ENCODE data around the gene LTBR. TPM values are rescaled to one million over a fixed set of nuclear protein-coding genes. Genes with fewer than 3 reads are reported as not detected.

The LTBR gene
- total and polyA plus RNA-seq, 2 of the 4 experiments (the other 2 are of a cell fraction) = 19.7 to 62.5 TPM

DNA sequence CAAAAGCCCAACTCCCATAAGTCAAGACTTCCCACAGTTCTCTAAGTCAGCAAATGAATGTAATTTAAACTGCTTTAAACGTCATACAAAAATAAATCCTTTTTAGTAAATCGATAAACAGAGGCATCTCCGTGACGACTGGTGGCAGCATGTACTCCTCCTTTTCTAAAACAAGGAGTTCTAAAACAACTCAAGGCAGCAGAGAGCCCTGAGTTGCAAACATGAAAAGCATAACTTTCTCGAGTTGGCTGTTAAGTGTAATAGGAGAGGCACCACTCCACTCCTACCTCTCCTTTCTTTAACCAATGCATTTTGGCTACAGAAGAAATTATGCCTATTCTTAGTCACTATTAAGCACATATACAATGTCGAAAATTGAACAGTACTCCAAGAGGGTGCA is 22.0 kb downstream of the LTBR start:
- no peak for DNase-seq
- no peak overlapping the region for H3K18ac ChIP-seq (ENCODE audit: low read depth, low read length)
- no peak overlapping the region for H3K56ac ChIP-seq (ENCODE audit: extremely low read depth, insufficient read depth, low read length)
- H4K5ac ChIP-seq (ENCODE audit: low read depth, low read length) = no peak overlapping the region
- intact Hi-C loops (cut with micrococcal nuclease) (no loop called here), in situ Hi-C loops (cut with MboI; ENCODE audit: low sequenced_read_pairs) (no loop called here), dilution Hi-C loops (cut with HindIII; ENCODE audit: low sequenced_read_pairs, unreplicated experiment) (no loop called here)
- H3K9me3 ChIP-seq (ENCODE audit: control insufficient read depth, insufficient read depth, low read length) = no peaks in the 10 kb centered on the region
- ATAC-seq (ENCODE audit: low read depth) = no peak
- no peak overlapping the region for H2BK5ac ChIP-seq (ENCODE audit: low read depth, low read length, poor library complexity, severe bottlenecking)
- no peak overlapping the region for H2AK5ac ChIP-seq (ENCODE audit: low read depth, low read length)
- TF ChIP-seq BHLHE40 (IDR thresholded peaks at IDR 0.05; ENCODE audit: low read depth, low read length) (no peak), MAZ (IDR thresholded peaks at IDR 0.05; ENCODE audit: borderline replicate concordance, low read depth, low read length) (no peak), RAD21 (IDR thresholded peaks at IDR 0.05; ENCODE audit: low read length) (no peak)
- TF ChIP-seq, protein P1, sequence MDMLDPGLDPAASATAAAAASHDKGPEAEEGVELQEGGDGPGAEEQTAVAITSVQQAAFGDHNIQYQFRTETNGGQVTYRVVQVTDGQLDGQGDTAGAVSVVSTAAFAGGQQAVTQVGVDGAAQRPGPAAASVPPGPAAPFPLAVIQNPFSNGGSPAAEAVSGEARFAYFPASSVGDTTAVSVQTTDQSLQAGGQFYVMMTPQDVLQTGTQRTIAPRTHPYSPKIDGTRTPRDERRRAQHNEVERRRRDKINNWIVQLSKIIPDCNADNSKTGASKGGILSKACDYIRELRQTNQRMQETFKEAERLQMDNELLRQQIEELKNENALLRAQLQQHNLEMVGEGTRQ (IDR thresholded peaks at IDR 0.05; ENCODE audit: low read depth, low read length) = no peak
- TF ChIP-seq, protein P2, sequence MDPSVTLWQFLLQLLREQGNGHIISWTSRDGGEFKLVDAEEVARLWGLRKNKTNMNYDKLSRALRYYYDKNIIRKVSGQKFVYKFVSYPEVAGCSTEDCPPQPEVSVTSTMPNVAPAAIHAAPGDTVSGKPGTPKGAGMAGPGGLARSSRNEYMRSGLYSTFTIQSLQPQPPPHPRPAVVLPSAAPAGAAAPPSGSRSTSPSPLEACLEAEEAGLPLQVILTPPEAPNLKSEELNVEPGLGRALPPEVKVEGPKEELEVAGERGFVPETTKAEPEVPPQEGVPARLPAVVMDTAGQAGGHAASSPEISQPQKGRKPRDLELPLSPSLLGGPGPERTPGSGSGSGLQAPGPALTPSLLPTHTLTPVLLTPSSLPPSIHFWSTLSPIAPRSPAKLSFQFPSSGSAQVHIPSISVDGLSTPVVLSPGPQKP (IDR thresholded peaks at IDR 0.05; ENCODE audit: borderline replicate concordance, low read depth, low read length) = no peak
- H3K14ac ChIP-seq (replicated peaks; ENCODE audit: low read depth, low read length) = no peak overlapping the region
- no peak overlapping the region for H3K9ac ChIP-seq (ENCODE audit: low read depth, low read length)
- H4K91ac ChIP-seq (ENCODE audit: insufficient read depth, low read depth, low read length) = no peak overlapping the region
- no peak overlapping the region for H3K23ac ChIP-seq (ENCODE audit: low read depth, low read length)
- H3K4ac ChIP-seq (ENCODE audit: low read depth, low read length) = no peak overlapping the region
- no peaks in the 10 kb centered on the region for H3K27me3 ChIP-seq (ENCODE audit: control insufficient read depth, insufficient read depth, low read length)
- no peak overlapping the region for H3K4me3 ChIP-seq (ENCODE audit: insufficient read depth, low read depth, low read length)
- no peak overlapping the region for H2BK20ac ChIP-seq (ENCODE audit: low read depth, low read length)
- H2AK9ac ChIP-seq (replicated peaks; ENCODE audit: low read depth, low read length, poor library complexity) = no peak overlapping the region
- no peaks in the 10 kb centered on the region for H3K4me1 ChIP-seq (ENCODE audit: control insufficient read depth, insufficient read depth, low read length)
- H3K36me3 ChIP-seq (ENCODE audit: control insufficient read depth, insufficient read depth, low read length) = no peaks in the 10 kb centered on the region; the same call in 1 of the 2 replicates
- POLR2A ChIA-PET (ENCODE audit: unreplicated experiment) = no interaction called here
- CTCF ChIA-PET = interaction anchor here (0.6 kb wide), 1 partner anchor 256 kb away, joined by 3 read pairs; no protein-coding TSS in a partner anchor
- H4K20me1 ChIP-seq (ENCODE audit: insufficient read depth, low read length) = no peaks in the 10 kb centered on the region
- no peak overlapping the region for H3K4me2 ChIP-seq (ENCODE audit: low read depth, low read length)
- no peaks in the 10 kb centered on the region for H3K9me1 ChIP-seq (ENCODE audit: insufficient read depth, low read length)
- no peak overlapping the region for H2BK120ac ChIP-seq (ENCODE audit: low read depth, low read length)
- no CpG with 5 or more reads among the region's 6 CpGs for WGBS, 2 experiments (ENCODE audit: extremely low coverage in 2 of 2, insufficient read length in 1 of 2)
- BruUV-seq (replicated peaks) = no TSS peak
- H3K27ac ChIP-seq (ENCODE audit: insufficient read depth, low read length) = no peak overlapping the region
- no peaks in the 10 kb centered on the region for H3K79me1 ChIP-seq (ENCODE audit: low read depth in 1 of 2, low read length in 2 of 2)
- H2BK15ac ChIP-seq (ENCODE audit: low read depth, low read length) = no peak overlapping the region
- no peak overlapping the region for H4K8ac ChIP-seq (ENCODE audit: low read depth in 2 of 2, low read length in 2 of 2)
- no peak overlapping the region for H2AFZ ChIP-seq (replicated peaks; ENCODE audit: low read length, poor library complexity)
